Liver (tissue), 9 donors: ENCODE measurements around the gene FER1L5. TPM values are rescaled to one million over a fixed set of nuclear protein-coding genes. Genes with fewer than 3 reads are reported as not detected.

Experiments used
- DNase-seq: peaks from one replicate; pipeline ENCODE4 v3.0.0-alpha.2; 2017; ENCODE audit warnings: low spot score
- H3K27ac ChIP-seq, 2 donors: one replicate each; pipeline ENCODE4 v1.7.0; 2013; ENCODE audit warnings: inconsistent platforms in 2 of 2, low read length in 2 of 2, control low read depth in 1 of 2, low read depth in 1 of 2, mild to moderate bottlenecking in 1 of 2
- H3K27me3 ChIP-seq, 4 donors: one replicate each; pipeline versions ENCODE4 v1.6.1 to v1.7.0; 2013; ENCODE audit warnings: low read length in 3 of 4, inconsistent platforms in 1 of 4, mild to moderate bottlenecking in 1 of 4, moderate library complexity in 1 of 4; ENCODE audit not compliant: control insufficient read depth in 4 of 4, insufficient read depth in 4 of 4
- H3K36me3 ChIP-seq, 4 donors: one replicate each; pipeline versions ENCODE4 v1.6.1 to v1.7.0; 2013; ENCODE audit warnings: low read length in 3 of 4, mild to moderate bottlenecking in 3 of 4, low read depth in 1 of 4, moderate library complexity in 1 of 4; ENCODE audit not compliant: control insufficient read depth in 4 of 4, insufficient read depth in 3 of 4
- H3K4me1 ChIP-seq, 4 donors: one replicate each; pipeline versions ENCODE4 v1.6.1 to v1.7.0; 2013; ENCODE audit warnings: low read length in 3 of 4, mild to moderate bottlenecking in 3 of 4, moderate library complexity in 1 of 4; ENCODE audit not compliant: control insufficient read depth in 4 of 4, insufficient read depth in 4 of 4
- H3K4me3 ChIP-seq, 3 donors: one replicate each; pipeline versions ENCODE4 v1.6.1 to v1.7.0; 2013; ENCODE audit warnings: low read length in 3 of 3, control low read depth in 1 of 3, low read depth in 1 of 3, mild to moderate bottlenecking in 1 of 3
- H3K9ac ChIP-seq, 2 donors: one replicate each; pipeline ENCODE4 v1.7.0; 2013; ENCODE audit warnings: low read length in 2 of 2, mild to moderate bottlenecking in 2 of 2, moderate library complexity in 2 of 2, control low read depth in 1 of 2, low read depth in 1 of 2
- H3K9me3 ChIP-seq, 4 donors: one replicate each; pipeline versions ENCODE4 v1.6.1 to v1.7.0; 2013; ENCODE audit warnings: low read length in 3 of 4; ENCODE audit not compliant: control insufficient read depth in 4 of 4
- EGR1 ChIP-seq, 2 donors: IDR thresholded peaks; 2 replicates each; pipeline ENCODE4 v1.6.1; 2016 to 2018; ENCODE audit warnings: antibody characterized with exemption in 2 of 2, low read depth in 2 of 2
- FOXA1 ChIP-seq: IDR thresholded peaks from 2 replicates; pipeline ENCODE4 v1.6.1; 2016; ENCODE audit warnings: antibody characterized with exemption
- FOXA2 ChIP-seq: IDR thresholded peaks from 2 replicates; pipeline ENCODE4 v1.6.1; 2016; ENCODE audit warnings: antibody characterized with exemption
- GABPA ChIP-seq, 2 donors: IDR thresholded peaks in 1 of 2; conservative IDR thresholded peaks in 1 of 2; 2 replicates each; pipeline ENCODE4 v1.6.1; 2016; ENCODE audit warnings: antibody characterized with exemption in 2 of 2, mild to moderate bottlenecking in 1 of 2, moderate library complexity in 1 of 2
- HNF4A ChIP-seq, 2 donors: conservative IDR thresholded peaks; 2 replicates each; pipeline ENCODE4 v1.6.1; 2016; ENCODE audit warnings: antibody characterized with exemption in 2 of 2, mild to moderate bottlenecking in 2 of 2
- HNF4G ChIP-seq: IDR thresholded peaks from 2 replicates; pipeline ENCODE4 v1.6.1; 2016; ENCODE audit warnings: antibody characterized with exemption
- JUND ChIP-seq, 2 donors: IDR thresholded peaks; 2 replicates each; pipeline ENCODE4 v1.6.1; 2016; ENCODE audit warnings: antibody characterized with exemption in 2 of 2
- NR2F2 ChIP-seq: IDR thresholded peaks from 2 replicates; pipeline ENCODE4 v1.6.1; 2016; ENCODE audit warnings: antibody characterized with exemption
- RXRA ChIP-seq, 2 donors: IDR thresholded peaks; 2 replicates each; pipeline ENCODE4 v1.6.1; 2017 to 2018; ENCODE audit warnings: antibody characterized with exemption in 2 of 2, mild to moderate bottlenecking in 1 of 2
- SP1 ChIP-seq: IDR thresholded peaks from 2 replicates; pipeline ENCODE4 v1.6.1; 2018; ENCODE audit warnings: antibody characterized with exemption, mild to moderate bottlenecking
- TAF1 ChIP-seq: conservative IDR thresholded peaks from 2 replicates; pipeline ENCODE4 v1.6.1; 2016; ENCODE audit warnings: antibody characterized with exemption, mild to moderate bottlenecking
- WGBS: extraction: QIAGEN DNeasy Blood & Tissue Kit; methylation state at CpG from one replicate; pipeline ENCODE4 v1.1.7; 2013; 5-methylcytosine and 5-hydroxymethylcytosine counted together
- polyA plus RNA-seq, 2 donors: library from polyadenylated mRNA; stranded (reverse) in 1 of 2; unstranded in 1 of 2; fragments of 200-250 nt in 1 of 2; fragments of >200 nt in 1 of 2; fragmentation: Nextera tagmentation in 1 of 2; extraction: Ambion mirVana in 1 of 2; gene quantifications; one replicate each; pipeline versions ENCODE4 v1.2.1 to v1.2.3, GENCODE V29; 2013 to 2015
- total RNA-seq, 2 donors: library from RNA; depleted of rRNA; stranded (reverse); fragments of >200 nt; gene quantifications; one replicate each; pipeline ENCODE4 v1.2.3, GENCODE V29; 2014
- TF ChIP-seq, protein P1 (sequence below): IDR thresholded peaks from 2 replicates; pipeline ENCODE4 v1.6.1; 2016; ENCODE audit warnings: antibody characterized with exemption, mild to moderate bottlenecking
- TF ChIP-seq, protein P2 (sequence below): fragments of 150-350 bp; IDR thresholded peaks from 2 replicates; pipeline ENCODE4 v1.5.1; 2017; ENCODE audit warnings: improper control_type of control experiment, low read depth, low read length; ENCODE audit not compliant: missing input control
- TF ChIP-seq, protein P3 (sequence below): IDR thresholded peaks from 2 replicates; pipeline ENCODE4 v1.6.1; 2016; ENCODE audit warnings: antibody characterized with exemption
- TF ChIP-seq, protein P4 (sequence below): IDR thresholded peaks from 2 replicates; pipeline ENCODE4 v1.6.1; 2016; ENCODE audit warnings: antibody characterized with exemption
- donor health status: healthy.
- donor health status: healthy.
- donor health status: healthy.
- donor health status: healthy.
- donor health status: healthy.

Gene FER1L5
- total and polyA plus RNA-seq, 4 donors, result under 0.01 TPM; not detected in 3

GRCh38 chr2:96685577-96686459 lies 43.3 kb downstream of the FER1L5 start (continued):
- TF ChIP-seq GABPA (IDR thresholded peaks at IDR 0.05 in 1 of 2, conservative IDR thresholded peaks at IDR 0.05 in 1 of 2) (no peak), HNF4G (no peak), JUND (IDR thresholded peaks at IDR 0.05) (no peak)

GRCh38 chr2:96687266-96687665 lies 44.7 kb downstream of the FER1L5 start:
- 98% methylated on average over 3 of the region's 3 CpGs for WGBS
- H3K9me3 ChIP-seq, result no peaks in the 10 kb centered on the region

More at GRCh38 chr2:96687266-96687665, 44.7 kb downstream of the FER1L5 start:
- Histone ChIP-seq H3K9ac (no peak overlapping the region), H3K27ac (no peak overlapping the region), H3K4me1 (peaks cover 0 to 3% (median 0%) of the 10 kb centered on the region in 4 donors), H3K27me3 (no peaks in the 10 kb centered on the region), H3K36me3 (no peaks in the 10 kb centered on the region), H3K4me3 (no peak overlapping the region)
- TF ChIP-seq FOXA2 (no peak), EGR1 (IDR thresholded peaks at IDR 0.05; ENCODE audit: low read depth in 2 of 2) (no peak), FOXA1 (no peak), SP1 (no peak), HNF4G (no peak), TAF1 (no peak), RXRA (IDR thresholded peaks at IDR 0.05) (no peak), GABPA (IDR thresholded peaks at IDR 0.05 in 1 of 2, conservative IDR thresholded peaks at IDR 0.05 in 1 of 2) (no peak), HNF4A (conservative IDR thresholded peaks at IDR 0.05) (no peak), NR2F2 (no peak)
- TF ChIP-seq, protein P1, sequence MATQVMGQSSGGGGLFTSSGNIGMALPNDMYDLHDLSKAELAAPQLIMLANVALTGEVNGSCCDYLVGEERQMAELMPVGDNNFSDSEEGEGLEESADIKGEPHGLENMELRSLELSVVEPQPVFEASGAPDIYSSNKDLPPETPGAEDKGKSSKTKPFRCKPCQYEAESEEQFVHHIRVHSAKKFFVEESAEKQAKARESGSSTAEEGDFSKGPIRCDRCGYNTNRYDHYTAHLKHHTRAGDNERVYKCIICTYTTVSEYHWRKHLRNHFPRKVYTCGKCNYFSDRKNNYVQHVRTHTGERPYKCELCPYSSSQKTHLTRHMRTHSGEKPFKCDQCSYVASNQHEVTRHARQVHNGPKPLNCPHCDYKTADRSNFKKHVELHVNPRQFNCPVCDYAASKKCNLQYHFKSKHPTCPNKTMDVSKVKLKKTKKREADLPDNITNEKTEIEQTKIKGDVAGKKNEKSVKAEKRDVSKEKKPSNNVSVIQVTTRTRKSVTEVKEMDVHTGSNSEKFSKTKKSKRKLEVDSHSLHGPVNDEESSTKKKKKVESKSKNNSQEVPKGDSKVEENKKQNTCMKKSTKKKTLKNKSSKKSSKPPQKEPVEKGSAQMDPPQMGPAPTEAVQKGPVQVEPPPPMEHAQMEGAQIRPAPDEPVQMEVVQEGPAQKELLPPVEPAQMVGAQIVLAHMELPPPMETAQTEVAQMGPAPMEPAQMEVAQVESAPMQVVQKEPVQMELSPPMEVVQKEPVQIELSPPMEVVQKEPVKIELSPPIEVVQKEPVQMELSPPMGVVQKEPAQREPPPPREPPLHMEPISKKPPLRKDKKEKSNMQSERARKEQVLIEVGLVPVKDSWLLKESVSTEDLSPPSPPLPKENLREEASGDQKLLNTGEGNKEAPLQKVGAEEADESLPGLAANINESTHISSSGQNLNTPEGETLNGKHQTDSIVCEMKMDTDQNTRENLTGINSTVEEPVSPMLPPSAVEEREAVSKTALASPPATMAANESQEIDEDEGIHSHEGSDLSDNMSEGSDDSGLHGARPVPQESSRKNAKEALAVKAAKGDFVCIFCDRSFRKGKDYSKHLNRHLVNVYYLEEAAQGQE, result no peak
- TF ChIP-seq, protein P2, sequence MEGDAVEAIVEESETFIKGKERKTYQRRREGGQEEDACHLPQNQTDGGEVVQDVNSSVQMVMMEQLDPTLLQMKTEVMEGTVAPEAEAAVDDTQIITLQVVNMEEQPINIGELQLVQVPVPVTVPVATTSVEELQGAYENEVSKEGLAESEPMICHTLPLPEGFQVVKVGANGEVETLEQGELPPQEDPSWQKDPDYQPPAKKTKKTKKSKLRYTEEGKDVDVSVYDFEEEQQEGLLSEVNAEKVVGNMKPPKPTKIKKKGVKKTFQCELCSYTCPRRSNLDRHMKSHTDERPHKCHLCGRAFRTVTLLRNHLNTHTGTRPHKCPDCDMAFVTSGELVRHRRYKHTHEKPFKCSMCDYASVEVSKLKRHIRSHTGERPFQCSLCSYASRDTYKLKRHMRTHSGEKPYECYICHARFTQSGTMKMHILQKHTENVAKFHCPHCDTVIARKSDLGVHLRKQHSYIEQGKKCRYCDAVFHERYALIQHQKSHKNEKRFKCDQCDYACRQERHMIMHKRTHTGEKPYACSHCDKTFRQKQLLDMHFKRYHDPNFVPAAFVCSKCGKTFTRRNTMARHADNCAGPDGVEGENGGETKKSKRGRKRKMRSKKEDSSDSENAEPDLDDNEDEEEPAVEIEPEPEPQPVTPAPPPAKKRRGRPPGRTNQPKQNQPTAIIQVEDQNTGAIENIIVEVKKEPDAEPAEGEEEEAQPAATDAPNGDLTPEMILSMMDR, result no peak
- TF ChIP-seq, protein P3, sequence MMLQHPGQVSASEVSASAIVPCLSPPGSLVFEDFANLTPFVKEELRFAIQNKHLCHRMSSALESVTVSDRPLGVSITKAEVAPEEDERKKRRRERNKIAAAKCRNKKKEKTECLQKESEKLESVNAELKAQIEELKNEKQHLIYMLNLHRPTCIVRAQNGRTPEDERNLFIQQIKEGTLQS, result no peak
- TF ChIP-seq, protein P4, sequence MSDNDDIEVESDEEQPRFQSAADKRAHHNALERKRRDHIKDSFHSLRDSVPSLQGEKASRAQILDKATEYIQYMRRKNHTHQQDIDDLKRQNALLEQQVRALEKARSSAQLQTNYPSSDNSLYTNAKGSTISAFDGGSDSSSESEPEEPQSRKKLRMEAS, result no peak
- no peak for DNase-seq
